ENCODE results near the gene CAP2.

DNA sequence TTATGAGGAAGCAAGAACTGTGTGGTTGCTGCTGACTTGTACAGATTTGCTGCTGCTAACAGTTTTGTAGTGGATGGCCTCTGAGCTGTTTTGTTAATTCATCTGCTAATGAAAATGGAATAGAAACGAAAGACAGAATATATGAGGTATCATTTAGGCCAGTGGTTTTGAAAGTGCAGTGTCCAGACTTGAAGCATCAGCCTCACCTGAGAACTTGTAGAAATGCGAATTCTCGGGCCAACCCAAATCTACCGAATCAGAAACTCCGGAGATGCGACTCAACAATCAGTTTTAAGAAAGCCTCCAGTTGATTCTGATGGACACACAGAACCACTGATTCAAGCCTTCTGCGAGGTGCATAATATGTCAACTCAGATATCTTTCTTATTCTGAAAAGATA lies 62.5 kb downstream of the CAP2 start:
- no peak for TF ChIP-seq YY1 (IDR thresholded peaks at IDR 0.05; ENCODE audit: insufficient read depth, insufficient read length)
- TF ChIP-seq ZNF274 (IDR thresholded peaks at IDR 0.05; ENCODE audit: low read depth, low read length) = no peak
- TF ChIP-seq SUZ12 (IDR thresholded peaks at IDR 0.05; ENCODE audit: extremely low read depth, insufficient read depth, insufficient read length) = no peak
